HG03565 (cell line): ENCODE data around the gene DOCK10.
A peak's percentile ranks its signal among the peaks of the same experiment; 100 is the strongest.

Source experiments
- ATAC-seq: cut with Tn5 transposase; IDR thresholded peaks from one replicate; pipeline ENCODE4 v1.9.1; 2021; ENCODE audit warnings: mild to moderate bottlenecking, moderate library complexity; ENCODE audit not compliant: unreplicated experiment

The DOCK10 gene

DNA sequence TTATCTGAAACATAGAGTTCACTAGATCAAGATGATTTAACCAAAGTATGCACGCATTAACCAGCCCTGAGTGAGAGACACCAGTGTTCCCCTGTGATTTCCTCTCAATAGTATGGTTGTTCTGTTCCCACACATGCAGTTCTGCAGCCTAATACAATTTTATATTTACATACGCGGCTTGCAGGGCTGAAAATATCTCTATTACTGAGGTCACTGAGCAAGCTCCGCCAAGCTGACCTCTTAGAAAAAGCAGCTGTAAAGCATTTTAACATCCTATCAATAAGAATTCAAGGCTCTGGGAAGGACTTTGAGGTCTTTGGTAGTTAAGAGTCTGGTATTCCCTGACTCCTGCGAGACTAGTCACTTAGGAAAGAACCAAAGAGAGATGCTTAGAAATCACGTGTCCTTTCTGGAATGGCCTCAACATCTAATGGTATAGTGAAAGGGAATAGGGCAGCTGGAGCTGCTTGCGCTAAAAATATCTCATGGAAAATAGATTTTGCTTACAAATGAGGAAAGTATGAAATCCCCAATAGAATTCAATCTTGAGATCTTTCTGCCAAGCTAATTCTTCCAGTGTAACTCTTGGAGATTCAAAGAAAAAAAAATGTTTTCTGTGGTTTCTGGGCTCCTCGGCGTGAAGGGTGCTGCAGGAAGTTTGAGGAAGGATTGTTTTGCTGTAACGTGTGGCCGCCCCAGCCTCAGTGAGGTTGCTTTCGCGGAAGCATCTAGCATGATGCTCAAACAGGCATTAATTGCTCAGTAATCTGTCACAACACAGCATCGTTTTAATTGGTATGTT lies 59.2 kb downstream of the DOCK10 start:
- ATAC-seq, result peak; percentile 78

DNA sequence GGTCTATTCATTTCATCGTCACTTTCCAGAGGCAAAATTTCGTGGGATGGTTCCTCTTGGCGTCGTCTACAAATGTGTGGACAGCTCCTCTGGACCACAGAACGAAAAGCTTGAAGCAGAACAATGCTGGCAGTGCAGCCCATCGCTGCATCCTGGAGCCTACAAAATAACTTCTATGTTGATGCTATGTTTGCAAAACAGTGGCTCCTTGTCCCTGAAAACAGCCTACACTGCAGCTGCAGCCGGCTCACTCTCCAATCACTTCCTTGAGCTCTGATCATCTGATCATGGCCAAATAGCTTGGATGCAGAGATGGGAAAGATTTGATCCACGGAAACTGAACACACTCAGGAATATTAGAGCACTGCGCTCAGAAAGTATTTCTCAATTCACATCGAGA lies 60.0 kb downstream of the DOCK10 start:
- no peak for ATAC-seq

DNA sequence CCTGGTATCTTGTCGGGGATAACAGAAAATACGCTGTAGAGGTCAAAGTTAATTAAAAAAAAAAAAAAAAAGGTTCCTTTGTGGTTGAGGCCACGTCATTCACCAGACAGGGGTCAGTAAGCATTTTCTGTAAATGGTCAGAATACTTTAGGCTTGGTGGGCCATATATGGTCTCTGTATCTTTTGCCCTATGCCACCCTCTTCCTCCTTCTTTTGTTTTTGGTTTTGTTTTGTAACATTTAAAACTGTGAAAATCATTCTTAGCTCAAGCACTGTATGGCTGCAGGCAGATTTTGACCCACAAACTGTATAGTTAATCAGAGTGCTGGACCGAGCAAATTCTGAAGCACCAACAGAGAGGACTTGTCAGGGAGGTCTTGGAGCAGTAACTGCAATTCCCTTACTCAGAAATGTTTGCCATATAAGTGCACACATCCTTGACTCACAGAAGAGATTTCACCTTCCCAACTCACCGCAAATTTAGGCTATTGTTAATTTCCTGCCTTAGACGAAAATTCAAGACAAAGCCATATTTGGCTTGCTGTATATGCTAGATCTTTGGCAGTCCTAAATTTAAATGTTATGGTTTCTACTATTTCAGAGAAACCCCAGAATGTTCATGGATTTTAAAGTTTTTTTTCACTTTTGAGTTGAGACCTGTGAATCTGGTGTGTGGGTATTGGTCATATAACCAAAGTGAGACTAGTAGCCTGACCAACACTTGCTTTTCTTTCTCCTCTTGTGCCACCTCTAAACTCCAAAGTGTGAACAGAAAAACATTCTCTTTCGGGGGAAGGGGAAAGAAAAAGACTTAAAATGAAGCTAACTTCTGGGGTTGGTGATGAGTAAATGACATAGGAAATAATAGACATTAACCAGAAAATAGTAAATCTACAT lies 65.4 kb downstream of the DOCK10 start:
- ATAC-seq, result no peak

DNA sequence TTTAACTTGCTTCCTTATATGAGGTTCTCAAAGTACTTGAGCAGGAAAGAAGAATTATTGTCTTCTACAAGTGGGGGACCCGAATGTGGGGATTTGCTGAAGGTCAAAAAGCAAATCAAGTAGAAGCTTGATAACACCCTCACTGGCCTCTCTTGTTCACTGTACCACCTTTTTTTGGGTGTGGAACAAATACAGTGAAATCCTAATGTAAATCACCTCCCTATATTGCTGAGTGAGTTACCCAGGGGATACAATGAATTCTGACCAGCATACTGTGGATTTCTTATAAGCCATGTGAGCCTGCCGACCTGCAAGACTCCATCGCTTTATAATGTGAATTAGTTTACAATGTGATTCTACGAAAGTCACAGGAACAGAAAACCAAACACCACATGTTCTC lies 66.5 kb downstream of the DOCK10 start:
- no peak for ATAC-seq

GRCh38 chr2:224973112-224974016 lies 68.9 kb downstream of the DOCK10 start:
- ATAC-seq, result no peak

- peak; percentile 30 for ATAC-seq
Measured at GRCh38 chr2:224971214-224971613, 71.1 kb downstream of the DOCK10 start.

GRCh38 chr2:224970311-224970710 lies 72.0 kb downstream of the DOCK10 start:
- ATAC-seq, result peak; percentile 29

- peak; percentile 35 for ATAC-seq
Measured at GRCh38 chr2:224969633-224970260, 72.5 kb downstream of the DOCK10 start.

DNA sequence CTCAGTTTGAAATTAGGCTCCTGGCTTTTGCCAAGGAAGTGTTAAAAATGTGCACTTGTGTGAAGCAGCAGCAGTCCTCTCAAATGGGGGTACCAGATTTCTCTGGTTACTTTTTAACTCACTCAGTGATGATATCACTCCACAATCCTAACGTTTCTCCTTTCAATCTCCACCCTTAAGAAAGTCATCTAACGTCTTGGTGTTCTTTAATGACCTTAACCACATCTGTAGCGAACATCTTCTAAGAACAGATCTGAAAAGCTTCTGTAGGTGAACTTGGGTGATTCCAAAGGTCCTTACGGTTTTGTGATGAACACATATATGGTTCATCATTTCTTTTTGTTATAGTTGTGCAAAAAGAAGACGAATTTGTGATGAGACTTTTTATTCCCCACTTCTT lies 73.2 kb downstream of the DOCK10 start:
- no peak for ATAC-seq

GRCh38 chr2:224968051-224968450 lies 74.2 kb downstream of the DOCK10 start:
- no peak for ATAC-seq

DNA sequence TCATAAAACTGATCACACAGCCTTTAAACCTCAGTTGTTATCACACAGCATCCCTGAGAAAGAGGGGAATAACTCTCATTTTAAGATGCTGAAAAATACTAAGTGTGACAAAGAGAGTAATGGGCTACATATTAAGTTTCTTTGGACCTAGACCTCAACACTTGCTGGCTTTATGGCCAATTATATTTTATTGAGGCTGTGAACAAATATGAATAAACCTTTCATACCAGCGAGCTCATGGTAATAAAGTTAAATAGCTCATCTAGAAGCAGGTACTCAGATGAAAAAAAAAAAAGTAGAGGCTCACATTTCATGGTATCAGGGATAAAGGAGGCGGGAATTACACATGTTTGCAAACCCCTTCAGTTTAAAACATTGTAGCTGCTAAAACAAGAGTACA lies 75.7 kb downstream of the DOCK10 start:
- ATAC-seq, result no peak

DNA sequence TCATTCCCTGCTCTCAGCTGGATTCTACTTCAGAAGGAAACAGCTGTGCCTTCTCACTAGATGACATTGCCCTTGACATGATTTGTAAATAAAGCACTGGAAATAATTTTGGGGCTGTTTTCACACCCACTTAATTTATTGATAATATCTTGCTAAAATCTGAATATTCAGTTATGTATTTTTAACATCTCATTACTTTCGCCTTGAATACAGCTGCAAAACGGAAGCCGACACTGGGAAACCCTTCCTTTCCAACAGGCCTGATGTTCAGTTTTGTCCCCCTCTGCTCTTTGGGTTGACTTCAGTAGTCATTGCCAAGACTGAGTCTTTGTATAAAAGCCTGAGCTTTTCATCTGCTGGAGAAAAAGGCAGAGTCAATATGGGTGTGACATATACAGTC lies 82.7 kb downstream of the DOCK10 start:
- no peak for ATAC-seq

- no peak for ATAC-seq
Measured at GRCh38 chr2:224958873-224959272, 83.4 kb downstream of the DOCK10 start.

DNA sequence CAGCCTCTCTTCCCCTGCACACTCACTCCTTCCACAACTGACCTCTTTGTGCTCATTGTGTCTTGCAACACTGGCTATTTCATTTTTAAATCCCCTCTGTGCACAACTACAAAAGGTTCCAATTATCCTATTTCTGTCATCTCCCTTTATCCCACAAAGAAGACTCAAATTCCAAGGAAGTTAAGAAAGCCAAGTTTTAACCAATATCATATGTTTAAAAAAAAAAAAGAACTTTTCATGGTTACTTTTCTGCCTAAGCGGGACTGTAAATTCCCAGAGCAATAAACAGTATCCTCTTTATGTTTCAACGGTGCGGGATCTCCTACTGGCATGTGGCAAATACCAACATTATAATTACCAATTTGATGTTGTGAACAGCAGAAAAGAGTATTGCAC lies 83.8 kb downstream of the DOCK10 start:
- no peak for ATAC-seq

GRCh38 chr2:224957540-224958461 lies 84.5 kb downstream of the DOCK10 start:
- peak; percentile 85 for ATAC-seq

- ATAC-seq, result no peak
Measured at GRCh38 chr2:224956706-224957105, 85.6 kb downstream of the DOCK10 start.

- ATAC-seq, result no peak
Measured at GRCh38 chr2:224954980-224955379, 87.3 kb downstream of the DOCK10 start.

DNA sequence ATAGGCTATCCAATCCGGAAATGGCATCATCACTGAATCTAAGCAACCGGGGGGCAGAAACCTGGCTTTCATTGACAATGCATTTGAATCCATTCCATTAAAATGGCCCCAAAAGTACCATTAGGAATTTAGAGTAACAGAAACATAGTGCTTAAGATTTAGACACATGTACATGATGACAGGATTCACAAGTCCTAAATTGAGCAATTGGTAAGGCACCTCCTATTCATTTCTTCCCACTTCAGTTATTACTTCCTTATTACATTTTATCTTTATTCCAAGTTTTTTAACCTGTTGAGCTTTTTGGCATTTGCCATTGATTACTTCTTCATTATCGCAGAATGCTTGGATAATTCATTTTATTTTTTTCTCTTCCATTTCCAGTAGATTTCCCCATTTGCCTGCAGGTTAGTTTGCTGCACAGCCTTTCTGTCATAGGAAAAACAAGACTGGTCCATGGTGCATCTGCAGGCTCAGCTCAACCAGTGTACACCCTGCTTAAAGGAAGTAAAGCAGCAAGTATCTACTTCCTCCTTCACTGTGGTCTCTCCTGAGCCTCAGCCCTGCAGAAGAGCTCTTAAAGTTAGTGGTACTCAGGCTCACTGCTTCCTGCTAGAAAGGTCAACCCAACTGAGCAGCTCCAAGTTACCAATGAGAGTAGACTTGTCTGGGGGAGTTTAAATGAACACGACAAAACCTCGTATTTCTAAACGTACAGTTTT lies 89.2 kb downstream of the DOCK10 start:
- peak; percentile 56 for ATAC-seq
